GM18508 (cell line): ENCODE results near the gene RUNX2.

Source experiments
- ATAC-seq: cut with Tn5 transposase; IDR thresholded peaks from one replicate; pipeline ENCODE4 v1.9.1; 2021; ENCODE audit warnings: moderate number of reproducible peaks; ENCODE audit not compliant: insufficient read depth, unreplicated experiment

The RUNX2 gene

GRCh38 chr6:45398075-45398813 is 70.1 kb downstream of the RUNX2 start:
- ATAC-seq = no peak

GRCh38 chr6:45400021-45400420 is 71.9 kb downstream of the RUNX2 start:
- no peak for ATAC-seq

- ATAC-seq = no peak
Measured at GRCh38 chr6:45411959-45412358, 83.8 kb downstream of the RUNX2 start.

GRCh38 chr6:45415315-45415714 is 87.2 kb downstream of the RUNX2 start:
- no peak for ATAC-seq

GRCh38 chr6:45415788-45416518 is 87.8 kb downstream of the RUNX2 start:
- ATAC-seq = no peak

GRCh38 chr6:45416700-45417099 is 88.6 kb downstream of the RUNX2 start:
- ATAC-seq = no peak

GRCh38 chr6:45417436-45417835 is 89.3 kb downstream of the RUNX2 start:
- ATAC-seq = no peak

GRCh38 chr6:45419571-45420082 is 91.5 kb downstream of the RUNX2 start:
- ATAC-seq = no peak

- ATAC-seq = no peak
Measured at GRCh38 chr6:45420083-45420908, 92.2 kb downstream of the RUNX2 start.

GRCh38 chr6:45420909-45421708 is 93.0 kb downstream of the RUNX2 start:
- ATAC-seq = no peak

GRCh38 chr6:45421709-45422502 is 93.8 kb downstream of the RUNX2 start:
- no peak for ATAC-seq

- ATAC-seq = no peak
Measured at GRCh38 chr6:45422503-45423110, 94.5 kb downstream of the RUNX2 start.

GRCh38 chr6:45423111-45423823 is 95.1 kb downstream of the RUNX2 start:
- ATAC-seq = no peak

- ATAC-seq = no peak
Measured at GRCh38 chr6:45423824-45424450, 95.8 kb downstream of the RUNX2 start.

- no peak for ATAC-seq
Measured at GRCh38 chr6:45424451-45424861, 96.3 kb downstream of the RUNX2 start.

- ATAC-seq = no peak
Measured at GRCh38 chr6:45426251-45426650, 98.1 kb downstream of the RUNX2 start.

- ATAC-seq = no peak
Measured at GRCh38 chr6:45427726-45428125, 99.6 kb downstream of the RUNX2 start.

GRCh38 chr6:45428727-45429126 is 100.6 kb downstream of the RUNX2 start:
- no peak for ATAC-seq
